C4-2B (cell line): ENCODE results near the gene ZC3H7A.

Experiments
- ZFX ChIP-seq: fragments of 450-650 bp; IDR thresholded peaks from 2 replicates; pipeline ENCODE4 v1.6.1; 2017
- TF ChIP-seq, protein P1 (sequence below): fragments of 450-650 bp; conservative IDR thresholded peaks from 2 replicates; pipeline ENCODE4 v1.5.1; 2017; ENCODE audit warnings: mild to moderate bottlenecking

DNA sequence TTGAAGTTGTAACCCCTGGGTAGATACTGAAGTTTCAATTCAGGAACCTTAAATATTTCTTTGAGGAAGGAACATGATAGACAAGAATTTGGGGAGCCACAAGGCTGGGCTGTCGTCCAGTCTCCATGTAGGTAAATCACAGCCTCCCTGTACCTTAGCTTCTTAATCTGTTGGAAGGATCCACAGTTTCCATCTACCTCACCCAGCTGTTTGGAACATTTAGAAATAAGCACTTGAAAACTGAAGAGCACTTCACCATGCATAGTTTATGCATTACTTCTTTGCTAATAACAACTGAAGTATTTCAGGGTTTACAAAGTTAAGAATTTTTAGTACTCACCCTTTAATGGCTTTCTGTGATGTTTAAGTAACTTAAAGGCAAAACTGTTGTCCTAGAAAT, 71.6 kb downstream of the ZC3H7A start:
- TF ChIP-seq, protein P1, sequence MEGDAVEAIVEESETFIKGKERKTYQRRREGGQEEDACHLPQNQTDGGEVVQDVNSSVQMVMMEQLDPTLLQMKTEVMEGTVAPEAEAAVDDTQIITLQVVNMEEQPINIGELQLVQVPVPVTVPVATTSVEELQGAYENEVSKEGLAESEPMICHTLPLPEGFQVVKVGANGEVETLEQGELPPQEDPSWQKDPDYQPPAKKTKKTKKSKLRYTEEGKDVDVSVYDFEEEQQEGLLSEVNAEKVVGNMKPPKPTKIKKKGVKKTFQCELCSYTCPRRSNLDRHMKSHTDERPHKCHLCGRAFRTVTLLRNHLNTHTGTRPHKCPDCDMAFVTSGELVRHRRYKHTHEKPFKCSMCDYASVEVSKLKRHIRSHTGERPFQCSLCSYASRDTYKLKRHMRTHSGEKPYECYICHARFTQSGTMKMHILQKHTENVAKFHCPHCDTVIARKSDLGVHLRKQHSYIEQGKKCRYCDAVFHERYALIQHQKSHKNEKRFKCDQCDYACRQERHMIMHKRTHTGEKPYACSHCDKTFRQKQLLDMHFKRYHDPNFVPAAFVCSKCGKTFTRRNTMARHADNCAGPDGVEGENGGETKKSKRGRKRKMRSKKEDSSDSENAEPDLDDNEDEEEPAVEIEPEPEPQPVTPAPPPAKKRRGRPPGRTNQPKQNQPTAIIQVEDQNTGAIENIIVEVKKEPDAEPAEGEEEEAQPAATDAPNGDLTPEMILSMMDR: no peak
- no peak for TF ChIP-seq ZFX
